GOT3 (cell line): Measurements from ENCODE around the gene PAGR1.
A peak's percentile ranks its signal among the peaks of the same experiment; 100 is the strongest.

Experiments
- DNase-seq: peaks from one replicate; lab custom pipeline; 2025; ENCODE audit warnings: mixed read lengths; lab: John Stamatoyannopoulos, UW

The PAGR1 gene

GRCh38 chr16:29837841-29838240 is 21.9 kb downstream of the PAGR1 start:
- DNase-seq: no peak

- no peak for DNase-seq
These were observed 23.9 kb downstream of the PAGR1 start for GRCh38 chr16:29839822-29840221.

GRCh38 chr16:29840240-29840639 is 24.3 kb downstream of the PAGR1 start:
- no peak for DNase-seq

GRCh38 chr16:29841631-29842030 is 25.7 kb downstream of the PAGR1 start:
- DNase-seq: no peak

- no peak for DNase-seq
These were observed 26.9 kb downstream of the PAGR1 start for GRCh38 chr16:29842732-29843346.

- DNase-seq: no peak
These were observed 28.0 kb downstream of the PAGR1 start for GRCh38 chr16:29843931-29844330.

GRCh38 chr16:29844575-29845331 is 28.8 kb downstream of the PAGR1 start:
- DNase-seq: no peak

GRCh38 chr16:29845656-29846055 is 29.7 kb downstream of the PAGR1 start:
- DNase-seq: no peak

GRCh38 chr16:29848420-29849297 is 32.7 kb downstream of the PAGR1 start:
- no peak for DNase-seq

GRCh38 chr16:29849505-29849904 is 33.6 kb downstream of the PAGR1 start:
- DNase-seq: no peak

GRCh38 chr16:29850998-29851397 is 35.0 kb downstream of the PAGR1 start:
- DNase-seq: no peak

- DNase-seq: no peak
These were observed 36.7 kb downstream of the PAGR1 start for GRCh38 chr16:29852654-29853053.

- no peak for DNase-seq
These were observed 38.7 kb downstream of the PAGR1 start for GRCh38 chr16:29854520-29855100.

- peak; percentile 27 for DNase-seq
These were observed 41.3 kb downstream of the PAGR1 start for GRCh38 chr16:29857133-29857760.

- DNase-seq: no peak
These were observed 42.3 kb downstream of the PAGR1 start for GRCh38 chr16:29858149-29858849.

- DNase-seq: no peak
These were observed 43.0 kb downstream of the PAGR1 start for GRCh38 chr16:29858974-29859373.

- no peak for DNase-seq
These were observed 44.3 kb downstream of the PAGR1 start for GRCh38 chr16:29860218-29860617.

- DNase-seq: no peak
These were observed 46.5 kb downstream of the PAGR1 start for GRCh38 chr16:29862383-29862883.

- peak; percentile 76 for DNase-seq
These were observed 47.1 kb downstream of the PAGR1 start, which contains the start of gene CDIPT for GRCh38 chr16:29862884-29863668. TSS of gene CDIPT (minus strand) at chr16:29863226. CDS start at chr16:29862857, 369 bp downstream.

GRCh38 chr16:29863669-29863984 is 47.7 kb downstream of the PAGR1 start:
- DNase-seq: no peak
